Epithelial cell of esophagus (primary cell): ENCODE results near the gene SPIN1.

ENCODE experiments used
- DNase-seq: peaks from one replicate; pipeline ENCODE4 v3.0.0; 2010; ENCODE audit warnings: low read depth
- H3K4me3 ChIP-seq: 2 replicates; pipeline ENCODE4 v1.5.1; 2011; ENCODE audit warnings: mild to moderate bottlenecking, low read length, control low read depth
- CTCF ChIP-seq: IDR thresholded peaks from 2 replicates; pipeline ENCODE4 v1.5.1; 2011; ENCODE audit warnings: low read depth, mild to moderate bottlenecking, low read length, control low read depth, inconsistent platforms; ENCODE audit not compliant: insufficient read depth; ENCODE audit errors: missing control alignments

Gene SPIN1

GRCh38 chr9:88503081-88503844, 115.0 kb downstream of the SPIN1 start:
- no peak for DNase-seq
- no peak overlapping the region for H3K4me3 ChIP-seq
- TF ChIP-seq CTCF, result no peak

- no peak for TF ChIP-seq CTCF
Observed at GRCh38 chr9:88503845-88504764, 115.9 kb downstream of the SPIN1 start.

GRCh38 chr9:88508326-88508725, 120.1 kb downstream of the SPIN1 start:
- no peak for TF ChIP-seq CTCF

More at GRCh38 chr9:88503845-88504764, 115.9 kb downstream of the SPIN1 start:
- H3K4me3 ChIP-seq, result no peak overlapping the region
- no peak for DNase-seq

GRCh38 chr9:88511906-88512305, 123.7 kb downstream of the SPIN1 start:
- H3K4me3 ChIP-seq, result no peak overlapping the region
- TF ChIP-seq CTCF, result no peak
- no peak for DNase-seq

More at GRCh38 chr9:88508326-88508725, 120.1 kb downstream of the SPIN1 start:
- H3K4me3 ChIP-seq, result no peak overlapping the region
- DNase-seq, result no peak

- H3K4me3 ChIP-seq, result no peak overlapping the region
- no peak for TF ChIP-seq CTCF
- DNase-seq, result no peak
Observed at GRCh38 chr9:88514247-88514646, 126.0 kb downstream of the SPIN1 start.

GRCh38 chr9:88521308-88521707, 133.1 kb downstream of the SPIN1 start:
- DNase-seq, result no peak
- H3K4me3 ChIP-seq, result no peak overlapping the region
- no peak for TF ChIP-seq CTCF
